Ovary (tissue), 9 donors: ENCODE results near the gene MORC4. TPM values are rescaled to one million over a fixed set of nuclear protein-coding genes. Genes with fewer than 3 reads are reported as not detected.

Experiments used
- DNase-seq, 5 donors: peaks; one replicate each; pipeline ENCODE4 v3.0.0-alpha.2; 2019 to 2020
- H3K27ac ChIP-seq, 2 donors: fragments of 200-600 bp; one replicate each; pipeline versions ENCODE4 v1.5.1 to v1.8.0; 2019 to 2022
- H3K27me3 ChIP-seq: fragments of 200-600 bp; one replicate; pipeline ENCODE4 v1.8.0; 2022
- H3K36me3 ChIP-seq: fragments of 200-600 bp; sonication (generic); one replicate; pipeline ENCODE4 v1.5.1; 2019
- H3K4me1 ChIP-seq: one replicate; pipeline ENCODE4 v1.8.1; 2013; ENCODE audit warnings: mild to moderate bottlenecking, moderate library complexity; ENCODE audit not compliant: insufficient read depth
- H3K4me3 ChIP-seq: fragments of 200-600 bp; sonication (generic); one replicate; pipeline ENCODE4 v1.5.1; 2017
- H3K9me3 ChIP-seq, 2 donors: fragments of 200-600 bp in 1 of 2; sonication (generic) in 1 of 2; one replicate each; pipeline versions ENCODE4 v1.5.1 to v1.8.1; 2013 to 2019; ENCODE audit warnings: mild to moderate bottlenecking in 1 of 2, moderate library complexity in 1 of 2
- EP300 ChIP-seq: sonication (generic); formaldehyde crosslinking; IDR thresholded peaks from one replicate; pipeline ENCODE4 v1.6.1; 2017; ENCODE audit warnings: antibody characterized with exemption
- POLR2A ChIP-seq: fragments of 450-650 bp; IDR thresholded peaks from one replicate; pipeline ENCODE4 v1.6.1; 2017; ENCODE audit warnings: antibody characterized with exemption, mild to moderate bottlenecking, moderate library complexity
- WGBS, 3 donors: extraction: QIAGEN DNeasy Blood & Tissue Kit in 1 of 3; methylation state at CpG; one replicate each; pipeline versions ENCODE4 v1.1.5 to v1.1.7; 2013 to 2017; 5-methylcytosine and 5-hydroxymethylcytosine counted together
- intact Hi-C, 4 donors: fragments of 100-400 bp; cut with DNase I; formaldehyde crosslinking; loops; one replicate each; pipeline versions ENCODE4 v1.11.0 to v1.15.1; 2022 to 2023
- polyA plus RNA-seq, 2 donors: library from polyadenylated mRNA; stranded (reverse); fragments of 200-250 nt in 1 of 2; fragments of 350-450 nt in 1 of 2; fragmentation: Illumina TruSeq in 1 of 2; extraction: RNeasy Lipid Tissue Mini Kit (QIAGEN cat#74804) in 1 of 2; gene quantifications; one replicate each; pipeline ENCODE4 v1.2.3, GENCODE V29; 2013 to 2014
- total RNA-seq, 7 donors: library from RNA; depleted of rRNA in 2 of 7; stranded (reverse); fragments of >200 nt in 2 of 7; fragmentation: NEBNext Ultra II Directional in 3 of 7; extraction: Animal tissue kit (Norgen Biotek cat#: 25700) in 3 of 7; gene quantifications; one replicate each; pipeline versions ENCODE4 v1.1.0 to v1.2.4, GENCODE V29; 2016 to 2023
- TF ChIP-seq, protein P1 (sequence below), 3 donors: fragments of 450-650 bp in 2 of 3; fragments of 200-600 bp in 1 of 3; IDR thresholded peaks; one replicate each; pipeline versions ENCODE4 v1.5.1 to v1.8.0; 2016 to 2022; ENCODE audit warnings: antibody characterized with exemption in 3 of 3, mild to moderate bottlenecking in 1 of 3
- donor health status: DM: no; HTN: no; CAD: no; lungs with moderate emphysema.
- donor health status: DM: no; HTN: no; CAD: no.
- donor health status: Bipolar disorder and iron deficiency.
- donor health status: DM: yes; HTN: yes; CAD: no.
- donor health status: DM: no; HTN: no; CAD: no.
- donor health status: DM: yes; HTN: yes; CAD: no.

Gene MORC4
- total and polyA plus RNA-seq, 9 donors = 9.6 to 26.4 (median 19.4) TPM

GRCh38 chrX:106894978-106895452 lies 105.0 kb downstream of the MORC4 start:
- Histone ChIP-seq H3K4me3 (no peak overlapping the region), H3K27me3 (no peaks in the 10 kb centered on the region), H3K4me1 (no peaks in the 10 kb centered on the region), H3K27ac (no peak overlapping the region), H3K36me3 (no peaks in the 10 kb centered on the region), H3K9me3 (no peaks in the 10 kb centered on the region)
- intact Hi-C loops = loop anchor here in 1 of 4 donors (10.0 kb wide), 1 partner anchor 1180 kb away; no protein-coding TSS in a partner anchor
- 33 to 46% (median 40%) methylated on average over 3 of the region's 3 CpGs for WGBS, 3 donors
- TF ChIP-seq EP300 (no peak), POLR2A (no peak)
- no peak for DNase-seq

DNA sequence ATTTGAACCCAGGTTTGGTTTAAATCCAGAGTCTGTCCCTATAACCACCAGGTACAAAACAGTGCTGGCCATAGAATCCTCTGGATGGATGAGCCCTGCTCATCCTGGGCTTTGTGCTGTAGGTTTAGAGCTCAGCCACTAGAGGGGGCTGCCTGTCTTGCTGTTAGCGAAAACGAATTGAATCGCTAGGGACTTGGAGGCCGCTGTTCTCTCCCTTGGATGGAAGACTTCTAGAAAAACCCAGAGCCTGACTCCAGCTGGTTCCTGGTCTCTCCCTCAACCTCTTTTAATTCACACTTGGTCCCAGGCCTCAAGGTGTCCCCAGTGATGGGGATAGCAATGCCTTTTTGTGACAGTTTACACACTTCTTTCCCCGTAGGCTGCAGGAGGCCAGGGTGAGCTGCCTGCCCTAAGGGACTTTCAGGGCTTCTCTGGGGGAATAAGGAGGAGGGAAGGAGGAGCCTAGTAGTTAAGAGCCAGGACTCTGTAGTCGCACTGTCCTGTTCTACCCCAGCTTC lies 105.6 kb downstream of the MORC4 start:
- WGBS, 3 donors = 17 to 19% (median 19%) methylated on average over 6 of the region's 6 CpGs
- no peak overlapping the region for H3K4me3 ChIP-seq
- H3K27me3 ChIP-seq = no peaks in the 10 kb centered on the region
- no peaks in the 10 kb centered on the region for H3K36me3 ChIP-seq
- H3K27ac ChIP-seq = no peak overlapping the region
- H3K4me1 ChIP-seq = no peaks in the 10 kb centered on the region
- intact Hi-C loops = loop anchor here in 1 of 4 donors (10.0 kb wide), 1 partner anchor 1180 kb away; no protein-coding TSS in a partner anchor
- TF ChIP-seq EP300 (no peak), POLR2A (no peak)
- TF ChIP-seq, protein P1, sequence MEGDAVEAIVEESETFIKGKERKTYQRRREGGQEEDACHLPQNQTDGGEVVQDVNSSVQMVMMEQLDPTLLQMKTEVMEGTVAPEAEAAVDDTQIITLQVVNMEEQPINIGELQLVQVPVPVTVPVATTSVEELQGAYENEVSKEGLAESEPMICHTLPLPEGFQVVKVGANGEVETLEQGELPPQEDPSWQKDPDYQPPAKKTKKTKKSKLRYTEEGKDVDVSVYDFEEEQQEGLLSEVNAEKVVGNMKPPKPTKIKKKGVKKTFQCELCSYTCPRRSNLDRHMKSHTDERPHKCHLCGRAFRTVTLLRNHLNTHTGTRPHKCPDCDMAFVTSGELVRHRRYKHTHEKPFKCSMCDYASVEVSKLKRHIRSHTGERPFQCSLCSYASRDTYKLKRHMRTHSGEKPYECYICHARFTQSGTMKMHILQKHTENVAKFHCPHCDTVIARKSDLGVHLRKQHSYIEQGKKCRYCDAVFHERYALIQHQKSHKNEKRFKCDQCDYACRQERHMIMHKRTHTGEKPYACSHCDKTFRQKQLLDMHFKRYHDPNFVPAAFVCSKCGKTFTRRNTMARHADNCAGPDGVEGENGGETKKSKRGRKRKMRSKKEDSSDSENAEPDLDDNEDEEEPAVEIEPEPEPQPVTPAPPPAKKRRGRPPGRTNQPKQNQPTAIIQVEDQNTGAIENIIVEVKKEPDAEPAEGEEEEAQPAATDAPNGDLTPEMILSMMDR (IDR thresholded peaks at IDR 0.05) = peak; percentile 26 to 51 (median 41)
- DNase-seq = peak; percentile 48 to 68 (median 56)
- H3K9me3 ChIP-seq = no peaks in the 10 kb centered on the region

DNA sequence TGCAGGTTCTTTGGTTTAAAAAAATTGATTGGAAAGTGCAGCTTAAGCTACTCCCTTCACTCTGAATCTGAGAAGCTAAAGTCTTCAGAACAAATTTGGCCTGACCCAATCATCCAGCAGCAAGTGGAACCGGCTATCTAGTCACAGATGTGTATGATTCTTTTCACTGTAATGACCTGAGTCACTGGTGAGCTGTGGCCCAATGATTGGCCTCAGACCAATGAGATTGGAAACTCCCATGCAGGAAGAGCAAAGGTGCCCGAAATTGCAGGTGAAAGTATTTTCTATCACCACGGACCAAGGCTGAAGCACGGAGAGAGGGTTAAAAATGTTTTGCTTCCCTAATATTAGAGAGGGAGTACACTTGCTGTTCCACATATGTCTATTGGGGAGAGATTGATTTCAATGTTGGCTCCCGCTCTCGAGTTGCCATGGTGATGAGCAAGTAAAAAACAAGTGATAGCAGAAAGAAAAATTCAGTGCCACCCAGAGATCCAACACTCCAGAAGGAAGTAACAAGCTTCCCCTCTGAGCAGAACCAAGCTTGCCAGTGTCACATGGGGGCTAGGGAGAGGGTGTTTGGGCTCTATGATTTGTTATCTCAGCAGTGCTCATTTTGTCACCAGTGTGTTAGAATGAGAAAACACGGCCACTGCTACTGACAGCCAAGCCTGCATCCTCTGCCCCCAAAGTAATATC lies 108.1 kb downstream of the MORC4 start:
- intact Hi-C loops = loop anchor here in 1 of 4 donors (10.0 kb wide), 1 partner anchor 1183 kb away; no protein-coding TSS in a partner anchor
- no peaks in the 10 kb centered on the region for H3K4me1 ChIP-seq
- no peak overlapping the region for H3K27ac ChIP-seq
- no peak for DNase-seq
- no peak overlapping the region for H3K4me3 ChIP-seq
- no peaks in the 10 kb centered on the region for H3K9me3 ChIP-seq
- H3K27me3 ChIP-seq = no peaks in the 10 kb centered on the region
- H3K36me3 ChIP-seq = no peaks in the 10 kb centered on the region
- 40 to 61% (median 60%) methylated on average over 7 of the region's 7 CpGs for WGBS, 3 donors
- TF ChIP-seq, protein P1 (IDR thresholded peaks at IDR 0.05) = no peak
- TF ChIP-seq EP300 = no peak
- no peak for TF ChIP-seq POLR2A

Other genes starting within 250 kb of the MORC4 start
- 10 to 100 TPM in 1 of 7 donors, 1 to 10 TPM in 6; 5.0 to 10.4 (median 7.2) TPM for gene TBC1D8B, start 197.5 kb downstream of the MORC4 start, total RNA-seq
- 1 to 10 TPM; 2.3 to 4.6 TPM for gene TBC1D8B, start 197.5 kb downstream of the MORC4 start, polyA plus RNA-seq
- gene RIPPLY1, start 96.9 kb downstream of the MORC4 start, total RNA-seq = under 1 TPM in 2 of 7 donors, not detected in 5; 0.20 to 0.45 TPM
- not detected for gene RIPPLY1, start 96.9 kb downstream of the MORC4 start, polyA plus RNA-seq
- gene CLDN2, start 79.8 kb downstream of the MORC4 start, total RNA-seq = under 1 TPM in 3 of 7 donors, not detected in 4; 0.10 to 0.69 (median 0.26) TPM
- under 1 TPM in 1 of 2 donors, not detected in 1; 0.70 TPM for gene CLDN2, start 79.8 kb downstream of the MORC4 start, polyA plus RNA-seq
- gene RBM41, start 118.6 kb upstream of the MORC4 start, total RNA-seq = 10 to 100 TPM; 10.8 to 13.6 (median 12.1) TPM
- 1 to 10 TPM; 5.4 to 7.5 TPM for gene RBM41, start 118.6 kb upstream of the MORC4 start, polyA plus RNA-seq
- gene NUP62CL, start 206.2 kb upstream of the MORC4 start, total RNA-seq = 10 to 100 TPM in 1 of 7 donors, 1 to 10 TPM in 4, under 1 TPM in 2; 0.42 to 13.7 (median 1.8) TPM
- gene NUP62CL, start 206.2 kb upstream of the MORC4 start, polyA plus RNA-seq = under 1 TPM; 0.53 to 0.55 TPM
- 1 to 10 TPM in 1 of 7 donors, under 1 TPM in 2, not detected in 4; 0.20 to 1.1 (median 0.25) TPM for gene DNAAF6, start 206.4 kb upstream of the MORC4 start, total RNA-seq
- gene DNAAF6, start 206.4 kb upstream of the MORC4 start, polyA plus RNA-seq = not detected